Left cardiac atrium (tissue), 4 donors: ENCODE data around the gene PCDHB13. TPM values are rescaled to one million over a fixed set of nuclear protein-coding genes. Genes with fewer than 3 reads are reported as not detected.
"Not testable (repeated sequence)": the region's sequence is repeated elsewhere in the genome, so short reads cannot be mapped to it uniquely, and the experiment has no call there.

Experiments used
- ATAC-seq, 2 donors: fragments of 200-7000 bp; cut with Tn5 transposase; one replicate each; pipeline ENCODE4 v1.9.1; 2020; ENCODE audit warnings: mild to moderate bottlenecking in 2 of 2, moderate library complexity in 2 of 2
- DNase-seq: peaks from one replicate; pipeline ENCODE4 v3.0.0-alpha.2; 2020
- intact Hi-C, 2 donors: fragments of 100-400 bp; cut with DNase I; formaldehyde crosslinking; loops; one replicate each; pipeline versions ENCODE4 v1.14.1 to v1.15.1; 2022 to 2023
- total RNA-seq, 2 donors: library from RNA; stranded (reverse); fragmentation: NEBNext Ultra II Directional; extraction: Animal tissue kit (Norgen Biotek cat#: 25700); gene quantifications; one replicate each; pipeline ENCODE4 v1.2.1, GENCODE V29; 2021
- donor health status: DM: no; HTN: yes; CAD: no.
- donor health status: DM: no; HTN: yes; CAD: no; lungs with severe emphysema.
- donor health status: DM: yes; HTN: yes; CAD: no.
- donor health status: Dilated cardiomyopathy.

Gene PCDHB13
- total RNA-seq, 2 donors from 2014 or later: 3.5 to 5.3 TPM

DNA sequence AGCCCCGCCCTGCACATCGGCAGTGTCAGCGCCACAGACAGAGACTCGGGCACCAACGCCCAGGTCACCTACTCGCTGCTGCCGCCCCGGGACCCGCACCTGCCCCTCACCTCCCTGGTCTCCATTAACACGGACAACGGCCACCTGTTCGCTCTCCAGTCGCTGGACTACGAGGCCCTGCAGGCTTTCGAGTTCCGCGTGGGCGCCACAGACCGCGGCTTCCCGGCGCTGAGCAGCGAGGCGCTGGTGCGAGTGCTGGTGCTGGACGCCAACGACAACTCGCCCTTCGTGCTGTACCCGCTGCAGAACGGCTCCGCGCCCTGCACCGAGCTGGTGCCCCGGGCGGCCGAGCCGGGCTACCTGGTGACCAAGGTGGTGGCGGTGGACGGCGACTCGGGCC lies 33.3 kb downstream of the PCDHB13 start:
- DNase-seq, ATAC-seq, intact Hi-C loops: not testable (repeated sequence)

DNA sequence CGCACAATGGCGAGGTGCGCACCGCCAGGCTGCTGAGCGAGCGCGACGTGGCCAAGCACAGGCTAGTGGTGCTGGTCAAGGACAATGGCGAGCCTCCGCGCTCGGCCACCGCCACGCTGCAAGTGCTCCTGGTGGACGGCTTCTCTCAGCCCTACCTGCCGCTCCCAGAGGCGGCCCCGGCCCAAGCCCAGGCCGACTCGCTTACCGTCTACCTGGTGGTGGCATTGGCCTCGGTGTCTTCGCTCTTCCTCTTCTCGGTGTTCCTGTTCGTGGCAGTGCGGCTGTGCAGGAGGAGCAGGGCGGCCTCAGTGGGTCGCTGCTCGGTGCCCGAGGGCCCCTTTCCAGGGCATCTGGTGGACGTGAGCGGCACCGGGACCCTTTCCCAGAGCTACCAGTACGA lies 33.7 kb downstream of the PCDHB13 start:
- intact Hi-C loops, DNase-seq, ATAC-seq: not testable (repeated sequence)

DNA sequence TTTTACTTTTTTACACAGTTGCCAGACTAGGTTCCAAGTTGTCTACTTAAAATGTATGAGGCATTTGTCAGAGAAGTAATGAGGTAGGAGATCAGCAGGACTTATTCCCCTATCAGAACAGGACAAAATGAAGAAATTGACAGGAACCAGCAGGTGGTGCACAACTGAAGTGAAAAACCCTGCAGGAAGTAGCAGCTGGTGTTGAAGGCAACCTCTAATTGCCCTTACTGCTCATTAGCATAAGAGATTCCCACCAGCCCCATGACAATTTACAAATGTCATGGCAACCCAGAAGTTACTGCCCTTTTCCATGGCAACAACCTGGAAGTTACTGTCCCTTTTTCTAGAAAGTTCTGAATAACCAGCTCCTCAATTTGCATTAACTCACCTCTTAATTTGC lies 36.9 kb downstream of the PCDHB13 start:
- intact Hi-C loops: no loop called here
- no peak for DNase-seq
- ATAC-seq: no peak

DNA sequence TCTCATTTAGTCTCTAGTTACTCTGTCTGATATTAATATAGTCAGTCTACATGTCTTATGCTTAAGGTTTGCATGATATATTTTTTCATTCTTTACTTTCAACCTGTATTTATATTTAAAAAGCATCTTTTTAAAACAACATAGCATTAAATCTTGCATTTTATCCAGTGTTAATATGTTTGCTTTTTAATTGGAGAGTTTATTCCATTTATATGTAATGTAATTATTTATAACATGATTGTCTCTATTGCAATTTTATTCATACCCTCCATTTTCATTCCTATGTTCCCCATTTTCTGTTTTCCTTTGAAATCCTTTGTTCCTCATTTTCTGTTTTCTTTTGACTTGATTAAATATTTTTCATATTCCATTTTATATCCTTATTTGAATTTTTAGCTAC lies 44.7 kb downstream of the PCDHB13 start:
- intact Hi-C loops: no loop called here
- no peak for ATAC-seq
- no peak for DNase-seq

DNA sequence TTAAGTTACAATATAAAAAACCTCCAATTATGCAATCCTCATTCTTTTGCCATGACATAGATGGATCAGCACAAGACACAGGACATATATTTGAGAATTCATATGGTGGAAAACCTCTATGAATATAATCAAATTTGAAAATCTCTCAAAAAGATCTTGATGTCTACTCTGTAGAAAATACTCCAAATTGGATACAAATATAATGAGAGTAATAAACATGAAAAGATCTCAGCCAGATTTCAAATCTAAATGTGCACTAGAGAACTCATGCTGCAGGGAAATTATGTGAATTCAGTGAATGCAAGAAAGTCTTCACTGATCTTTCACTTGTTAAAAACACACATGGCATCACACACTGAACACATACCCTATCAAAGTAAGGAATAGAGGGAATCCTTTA lies 45.2 kb downstream of the PCDHB13 start:
- intact Hi-C loops: no loop called here
- no peak for DNase-seq
- no peak for ATAC-seq

DNA sequence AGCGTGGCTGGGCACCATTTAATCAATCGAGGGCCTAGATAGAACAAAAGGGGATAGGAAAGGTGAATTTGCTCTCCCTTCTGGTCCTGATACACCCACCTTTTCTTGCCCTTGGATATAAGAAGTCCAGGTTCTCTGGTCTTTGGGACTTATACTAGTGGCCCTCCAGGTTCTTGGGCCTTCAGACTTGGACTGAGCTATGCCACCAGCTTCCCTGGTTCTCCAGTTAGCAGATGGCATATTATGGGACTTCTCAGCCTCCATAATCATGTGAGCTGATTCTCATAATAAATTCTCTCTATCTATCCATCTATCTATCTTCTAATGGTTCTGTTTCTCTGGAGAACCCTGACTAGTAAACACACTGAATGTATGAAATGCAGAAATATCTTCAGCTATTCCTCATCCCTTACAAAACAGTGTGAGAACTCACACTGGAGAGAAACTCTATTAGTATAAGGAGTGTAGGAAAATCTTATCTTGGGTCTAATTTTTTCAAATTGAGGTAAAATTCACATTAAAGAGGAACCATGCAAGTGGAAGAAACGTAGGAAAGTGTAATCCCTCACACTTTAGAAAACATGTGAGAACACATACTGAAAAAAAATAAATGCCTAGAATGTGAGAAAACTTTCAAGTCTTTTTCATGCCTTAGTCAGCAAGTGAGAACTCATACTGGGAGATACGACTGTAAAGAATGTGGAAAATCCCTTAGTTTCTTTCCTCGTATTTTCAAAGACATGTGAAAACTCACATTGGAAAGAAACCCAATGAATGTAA lies 46.9 kb downstream of the PCDHB13 start:
- ATAC-seq (no peak), DNase-seq (no peak)
- intact Hi-C loops: no loop called here

DNA sequence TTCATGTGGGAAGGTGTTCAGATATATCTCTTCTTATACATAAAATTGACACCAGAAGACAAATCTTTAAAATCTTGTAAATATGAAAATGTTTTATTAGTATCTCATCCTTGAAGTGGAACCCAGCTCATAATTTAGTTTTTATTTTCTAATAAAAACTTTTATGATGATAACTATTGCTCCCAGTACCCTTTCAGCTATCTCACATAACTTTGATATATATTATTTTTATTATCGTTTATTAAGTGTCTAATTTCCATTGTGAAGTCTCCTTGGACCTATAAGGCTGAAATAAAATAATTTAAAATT lies 47.5 kb downstream of the PCDHB13 start:
- no peak for DNase-seq
- intact Hi-C loops: no loop called here
- no peak for ATAC-seq

Other genes with a start within 250 kb of the PCDHB13 start
- 1 to 10 TPM; 1.7 to 2.9 TPM for gene PCDHAC2, start 247.4 kb upstream of the PCDHB13 start, total RNA-seq
- not detected for gene PCDHB1, start 162.5 kb upstream of the PCDHB13 start, total RNA-seq
- 1 to 10 TPM; 2.9 to 3.1 TPM for gene PCDHB2, start 119.3 kb upstream of the PCDHB13 start, total RNA-seq
- gene PCDHB3, start 113.4 kb upstream of the PCDHB13 start, total RNA-seq: 1 to 10 TPM; 1.3 to 1.9 TPM
- 1 to 10 TPM; 1.6 to 2.4 TPM for gene PCDHB4, start 92.1 kb upstream of the PCDHB13 start, total RNA-seq
- gene PCDHB5, start 78.7 kb upstream of the PCDHB13 start, total RNA-seq: 1 to 10 TPM; 2.7 to 3.1 TPM
- under 1 TPM; 0.71 to 0.86 TPM for gene PCDHB6, start 63.9 kb upstream of the PCDHB13 start, total RNA-seq
- 1 to 10 TPM; 1.0 to 1.7 TPM for gene PCDHB7, start 41.3 kb upstream of the PCDHB13 start, total RNA-seq
- 1 to 10 TPM; 2.6 to 6.1 TPM for gene PCDHB8, start 36.1 kb upstream of the PCDHB13 start, total RNA-seq
- 1 to 10 TPM; 2.6 to 3.1 TPM for gene PCDHB16, start 31.5 kb upstream of the PCDHB13 start, total RNA-seq
- 1 to 10 TPM; 2.5 to 4.3 TPM for gene PCDHB9, start 26.8 kb upstream of the PCDHB13 start, total RNA-seq
- gene PCDHB10, start 21.6 kb upstream of the PCDHB13 start, total RNA-seq: 1 to 10 TPM; 1.3 to 1.5 TPM
- gene PCDHB11, start 14.3 kb upstream of the PCDHB13 start, total RNA-seq: 1 to 10 TPM; 1.8 to 3.3 TPM
- gene PCDHB12, start 5.2 kb upstream of the PCDHB13 start, total RNA-seq: 1 to 10 TPM; 2.4 to 2.6 TPM
- 1 to 10 TPM; 3.9 to 5.8 TPM for gene PCDHB14, start 9.4 kb downstream of the PCDHB13 start, total RNA-seq
- gene PCDHB15, start 31.5 kb downstream of the PCDHB13 start, total RNA-seq: 1 to 10 TPM; 4.5 to 5.7 TPM
- not detected for gene SLC25A2, start 90.1 kb downstream of the PCDHB13 start, total RNA-seq
- gene TAF7, start 106.9 kb downstream of the PCDHB13 start, total RNA-seq: 10 to 100 TPM; 86.3 to 93.5 TPM
- 1 to 10 TPM; 1.4 to 1.8 TPM for gene PCDHGA1, start 116.6 kb downstream of the PCDHB13 start, total RNA-seq
- gene PCDHGA2, start 124.8 kb downstream of the PCDHB13 start, total RNA-seq: 1 to 10 TPM; 4.5 to 7.3 TPM
- 1 to 10 TPM; 5.0 to 5.8 TPM for gene PCDHGA3, start 129.9 kb downstream of the PCDHB13 start, total RNA-seq
- gene PCDHGB1, start 136.2 kb downstream of the PCDHB13 start, total RNA-seq: 1 to 10 TPM; 3.0 to 3.2 TPM
- 1 to 10 TPM; 4.0 to 4.3 TPM for gene PCDHGA4, start 141.1 kb downstream of the PCDHB13 start, total RNA-seq
- 1 to 10 TPM; 4.0 to 5.4 TPM for gene PCDHGB2, start 146.1 kb downstream of the PCDHB13 start, total RNA-seq
- 1 to 10 TPM; 3.5 to 4.3 TPM for gene PCDHGA5, start 150.2 kb downstream of the PCDHB13 start, total RNA-seq
- gene PCDHGB3, start 156.3 kb downstream of the PCDHB13 start, total RNA-seq: 1 to 10 TPM; 3.9 to 4.6 TPM
- gene PCDHGA6, start 160.0 kb downstream of the PCDHB13 start, total RNA-seq: 1 to 10 TPM; 3.7 to 4.4 TPM
- gene PCDHGA7, start 168.8 kb downstream of the PCDHB13 start, total RNA-seq: 1 to 10 TPM; 3.2 to 3.5 TPM
- gene PCDHGB4, start 173.8 kb downstream of the PCDHB13 start, total RNA-seq: 1 to 10 TPM; 4.4 to 4.5 TPM
- 1 to 10 TPM; 2.9 to 3.7 TPM for gene PCDHGA8, start 178.7 kb downstream of the PCDHB13 start, total RNA-seq
- 1 to 10 TPM; 6.4 to 7.7 TPM for gene PCDHGB5, start 184.0 kb downstream of the PCDHB13 start, total RNA-seq
- 1 to 10 TPM; 3.6 to 4.0 TPM for gene PCDHGA9, start 188.9 kb downstream of the PCDHB13 start, total RNA-seq
- 1 to 10 TPM; 4.9 to 5.2 TPM for gene PCDHGB6, start 194.1 kb downstream of the PCDHB13 start, total RNA-seq
- 1 to 10 TPM; 3.3 to 4.6 TPM for gene PCDHGA10, start 199.1 kb downstream of the PCDHB13 start, total RNA-seq
- gene PCDHGB7, start 203.8 kb downstream of the PCDHB13 start, total RNA-seq: 1 to 10 TPM; 7.6 to 8.8 TPM
- 1 to 10 TPM; 3.2 to 3.5 TPM for gene PCDHGA11, start 207.1 kb downstream of the PCDHB13 start, total RNA-seq
- gene PCDHGA12, start 216.6 kb downstream of the PCDHB13 start, total RNA-seq: 1 to 10 TPM; 4.5 to 6.5 TPM